ENCODE results near the gene CEP72.
"Not testable (repeated sequence)": the region's sequence is repeated elsewhere in the genome, so short reads cannot be mapped to it uniquely, and the experiment has no call there.

The CEP72 gene

DNA sequence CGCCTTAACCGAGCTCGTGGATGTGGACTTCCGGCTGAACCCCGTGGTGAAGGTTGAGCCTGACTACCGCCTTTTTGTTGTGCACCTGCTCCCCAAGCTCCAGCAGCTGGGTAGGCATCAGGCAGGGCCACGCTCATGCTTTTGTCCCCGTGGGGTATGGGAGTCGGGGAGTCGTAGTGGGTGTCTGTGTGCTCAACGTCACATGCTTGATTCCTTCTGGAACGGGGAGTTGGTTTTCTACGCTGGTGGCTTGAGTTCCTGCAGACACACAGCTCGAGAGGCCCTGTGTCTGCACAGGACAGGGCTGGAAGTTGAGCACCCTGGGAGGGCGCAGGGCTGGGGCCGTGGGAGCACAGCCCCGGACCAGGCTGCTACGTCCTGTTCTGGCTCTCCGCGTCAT, 8.0 kb downstream of the CEP72 start:
- DNase-seq, result no peak

DNA sequence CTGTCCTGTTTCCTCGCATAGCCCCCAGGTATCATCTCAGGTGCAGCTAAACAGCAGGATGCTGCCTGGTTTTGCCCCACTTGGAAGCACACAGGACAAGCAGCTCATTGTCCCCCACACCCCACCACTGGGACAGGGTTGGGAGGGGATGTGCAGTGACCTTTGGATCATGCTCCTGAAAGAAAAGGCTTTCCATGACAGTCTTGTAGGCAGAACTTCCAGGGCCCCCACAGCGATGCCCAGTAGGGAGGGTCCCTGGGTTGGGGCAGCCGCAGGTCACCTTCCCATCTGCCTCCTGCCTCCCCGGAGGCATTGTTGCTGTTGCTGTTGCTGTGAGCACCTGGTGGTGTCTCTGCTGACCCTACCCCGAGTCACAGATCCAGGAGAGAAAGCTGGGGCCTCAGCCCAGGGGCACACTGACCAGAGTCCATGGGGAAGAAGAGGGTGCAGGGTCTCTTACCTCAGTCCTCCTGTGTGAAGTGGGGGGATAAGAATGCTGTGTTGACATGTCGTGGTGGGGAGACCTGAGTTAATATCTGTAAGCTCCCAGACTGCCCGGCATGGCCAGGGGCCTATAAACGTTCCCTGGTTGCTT, 8.5 kb downstream of the CEP72 start:
- DNase-seq, result no peak

DNA sequence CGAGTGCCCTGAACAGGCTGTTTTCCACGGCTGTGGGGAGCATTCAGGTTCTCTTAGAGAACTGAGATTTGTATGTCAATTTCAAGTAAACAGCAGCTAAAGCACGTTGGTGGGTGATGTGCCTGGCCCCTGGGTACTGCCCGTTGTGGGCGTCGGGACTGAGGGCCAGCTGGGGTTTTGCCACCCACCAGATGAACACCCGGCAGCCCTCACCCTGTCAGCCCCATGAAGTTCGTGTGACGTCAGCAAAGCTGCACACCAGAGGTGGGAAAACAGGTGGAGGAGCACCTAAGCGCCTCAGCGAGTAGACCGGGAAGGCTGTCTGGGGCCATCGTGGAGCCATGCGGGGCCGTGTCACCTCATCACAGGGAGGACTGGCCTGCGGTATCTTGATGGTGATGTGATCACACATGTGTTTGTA, 9.2 kb downstream of the CEP72 start:
- DNase-seq, result no peak

DNA sequence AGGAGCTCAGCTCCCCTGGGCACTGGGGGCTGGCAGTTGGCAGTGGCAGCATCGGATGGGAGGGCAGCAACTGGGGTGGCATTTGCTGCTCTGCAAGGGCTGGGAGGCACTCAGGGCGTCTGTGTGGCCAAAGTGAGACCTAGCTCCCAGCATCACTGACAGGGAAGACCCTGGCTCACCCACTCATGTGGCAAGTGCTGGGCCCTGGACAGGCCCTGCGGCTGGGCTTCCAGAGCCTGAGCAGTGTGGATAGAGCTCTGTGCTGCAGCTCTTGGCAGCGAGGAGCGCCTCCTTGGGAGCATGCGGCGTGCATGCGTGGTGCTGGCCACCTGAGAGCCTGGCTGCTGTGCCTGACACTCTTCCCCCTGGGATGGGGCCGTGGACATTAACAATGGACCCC, 10.2 kb downstream of the CEP72 start:
- no peak for DNase-seq

DNA sequence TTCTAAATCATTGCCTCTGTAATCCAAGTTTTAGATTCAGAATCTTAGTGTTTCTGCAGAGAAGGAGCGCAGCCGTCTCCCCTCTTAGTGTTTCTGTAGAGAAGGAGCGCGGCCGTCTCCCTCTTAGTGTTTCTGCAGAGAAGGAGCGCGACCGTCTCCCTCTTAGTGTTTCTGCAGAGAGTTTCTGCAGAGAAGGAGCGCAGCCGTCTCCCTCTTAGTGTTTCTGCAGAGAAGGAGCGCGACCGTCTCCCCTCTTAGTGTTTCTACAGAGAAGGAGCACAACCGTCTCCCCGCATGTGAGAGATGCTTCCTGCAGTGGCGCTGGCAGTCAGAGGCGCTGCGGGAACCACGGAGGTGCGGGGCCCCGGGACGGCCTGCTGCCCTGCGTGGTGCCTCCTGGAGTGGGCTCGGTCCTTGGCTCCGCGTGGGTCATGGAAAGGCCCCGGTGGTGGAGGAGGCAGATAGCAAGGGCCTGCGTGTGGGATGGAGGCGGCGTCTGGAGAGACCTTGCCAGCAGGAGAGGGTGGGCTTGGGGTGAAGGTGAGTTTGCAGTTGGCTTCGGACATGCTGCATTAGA, 10.9 kb downstream of the CEP72 start:
- no peak for DNase-seq

DNA sequence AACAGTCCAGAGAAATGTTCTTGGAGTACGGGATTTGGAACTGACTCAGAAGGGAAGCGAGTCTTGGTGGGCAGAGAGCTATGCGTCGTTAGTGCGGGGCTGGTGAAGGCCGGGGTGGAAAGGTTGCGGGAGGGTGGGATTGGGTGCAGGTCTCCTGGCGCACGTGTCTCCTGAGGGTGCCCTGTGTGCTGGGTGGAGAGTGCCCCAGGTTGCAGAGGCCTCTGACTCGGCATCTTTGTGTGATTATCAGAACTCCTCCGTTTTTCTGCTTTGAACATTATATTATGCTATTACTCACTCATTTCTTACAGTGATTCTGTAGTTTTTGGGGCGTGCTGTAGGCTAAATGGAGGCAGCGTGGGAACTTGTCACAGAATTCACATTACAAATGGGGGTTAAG, 11.4 kb downstream of the CEP72 start:
- no peak for DNase-seq

DNA sequence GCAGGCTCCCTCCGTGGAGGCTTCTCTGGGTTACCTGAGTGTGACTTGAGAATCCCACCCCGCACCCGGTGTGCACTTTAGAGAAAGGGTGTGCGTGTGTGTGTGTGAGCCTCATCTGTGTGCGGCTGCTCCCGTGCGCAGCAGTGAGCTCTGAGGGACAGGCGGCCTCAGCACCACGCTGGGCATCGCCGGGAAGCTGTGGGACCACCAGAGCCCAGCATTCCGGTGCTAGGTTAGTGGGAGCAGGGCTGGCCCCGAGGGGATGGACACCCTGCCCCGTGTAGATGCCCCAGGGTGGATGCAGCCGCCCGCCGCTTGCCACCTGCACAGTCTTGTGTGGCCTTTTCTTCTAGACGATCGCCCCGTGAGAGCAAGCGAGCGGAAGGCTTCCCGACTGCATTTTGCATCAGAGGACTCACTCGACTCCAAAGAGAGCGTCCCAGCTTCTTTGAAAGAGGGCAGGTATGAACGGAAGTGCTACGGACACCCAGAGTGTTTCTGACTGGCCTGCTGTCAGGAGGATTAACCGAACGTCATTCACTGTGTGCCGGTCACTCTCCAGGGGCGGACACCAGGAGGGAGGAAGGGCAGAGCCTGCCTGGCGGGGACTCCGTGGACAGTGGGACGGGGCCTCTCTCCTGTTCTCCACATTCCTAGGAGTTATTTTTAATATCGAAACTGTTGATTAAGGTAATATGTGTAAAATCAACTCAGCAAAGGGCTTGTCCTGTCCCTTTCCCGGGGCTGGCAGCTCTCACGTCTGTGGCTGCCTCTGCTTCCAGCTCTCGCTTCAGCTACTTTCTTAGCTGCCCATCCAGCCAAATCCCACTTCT, 12.2 kb downstream of the CEP72 start:
- DNase-seq, result no peak

DNA sequence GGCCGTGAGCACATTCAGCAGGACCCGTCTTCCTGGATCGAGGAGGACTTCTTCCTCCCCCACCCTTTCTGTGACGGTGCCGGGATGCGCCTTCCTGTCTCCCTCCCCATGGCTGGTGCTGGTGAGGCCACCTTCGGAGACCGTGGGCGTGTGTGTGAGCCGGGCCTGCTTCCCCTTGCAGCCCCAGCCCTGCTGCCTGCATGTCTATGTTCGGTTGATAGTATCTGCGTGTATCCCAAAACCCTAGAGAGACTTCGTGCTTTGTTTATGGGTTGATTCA, 12.8 kb downstream of the CEP72 start:
- no peak for DNase-seq

DNA sequence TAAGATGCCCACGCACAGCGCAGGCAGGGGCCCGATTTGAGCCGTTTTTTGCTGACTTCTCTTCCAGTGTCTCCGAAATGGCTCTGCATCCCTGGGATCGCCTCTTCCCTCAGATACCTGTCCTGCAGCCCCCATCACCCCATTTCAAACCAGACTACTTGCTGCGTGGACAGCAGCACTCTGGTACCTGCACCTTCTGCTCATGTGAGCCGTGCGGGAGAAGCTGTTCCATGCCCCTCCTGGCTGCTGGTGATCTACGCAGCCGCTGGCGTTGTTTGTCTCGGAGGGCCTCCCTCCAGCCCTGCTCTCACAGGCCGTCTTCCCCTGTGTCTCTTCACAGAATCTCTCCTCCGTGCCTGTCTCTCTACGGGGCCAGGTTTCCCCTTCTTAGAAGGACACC, 13.4 kb downstream of the CEP72 start:
- no peak for DNase-seq

DNA sequence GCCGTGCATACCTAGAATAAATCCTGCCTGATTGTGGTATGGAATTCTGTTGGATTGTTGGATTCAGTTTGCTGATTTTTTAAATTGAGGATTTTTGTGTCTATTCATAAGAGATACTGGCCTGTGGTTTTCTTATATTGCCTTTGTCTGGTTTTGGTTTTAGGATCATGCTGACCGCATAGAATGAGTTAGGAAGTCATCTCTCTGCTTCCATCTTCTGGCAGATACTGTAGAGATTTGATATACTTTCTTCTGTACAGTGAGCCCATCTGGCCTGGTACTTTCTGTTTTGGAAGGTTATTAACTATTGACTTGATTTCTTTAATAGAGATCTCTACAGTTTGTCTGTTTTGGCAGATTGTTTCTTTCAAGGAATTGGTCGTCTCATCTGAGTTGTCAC, 14.7 kb downstream of the CEP72 start:
- peak; percentile 12 for DNase-seq

DNA sequence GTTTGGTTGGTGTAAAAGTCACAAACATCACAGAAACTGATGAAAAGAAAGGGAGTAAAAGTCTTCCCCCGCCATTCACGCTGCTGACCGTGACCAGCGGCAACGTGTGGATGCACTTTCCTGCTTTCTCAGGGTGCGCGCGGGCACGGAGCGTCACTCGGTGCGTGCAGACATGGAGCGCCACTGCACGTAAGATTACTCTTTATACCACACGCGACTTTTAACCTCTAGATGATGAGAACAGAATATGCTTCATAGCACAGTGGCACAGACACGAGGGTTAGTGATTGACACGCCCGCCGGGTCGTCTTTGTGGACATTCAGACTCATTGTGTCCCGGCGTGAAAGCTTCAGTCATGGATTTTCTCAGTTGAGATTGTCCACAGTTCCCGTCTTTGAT, 15.7 kb downstream of the CEP72 start:
- DNase-seq, result no peak

DNA sequence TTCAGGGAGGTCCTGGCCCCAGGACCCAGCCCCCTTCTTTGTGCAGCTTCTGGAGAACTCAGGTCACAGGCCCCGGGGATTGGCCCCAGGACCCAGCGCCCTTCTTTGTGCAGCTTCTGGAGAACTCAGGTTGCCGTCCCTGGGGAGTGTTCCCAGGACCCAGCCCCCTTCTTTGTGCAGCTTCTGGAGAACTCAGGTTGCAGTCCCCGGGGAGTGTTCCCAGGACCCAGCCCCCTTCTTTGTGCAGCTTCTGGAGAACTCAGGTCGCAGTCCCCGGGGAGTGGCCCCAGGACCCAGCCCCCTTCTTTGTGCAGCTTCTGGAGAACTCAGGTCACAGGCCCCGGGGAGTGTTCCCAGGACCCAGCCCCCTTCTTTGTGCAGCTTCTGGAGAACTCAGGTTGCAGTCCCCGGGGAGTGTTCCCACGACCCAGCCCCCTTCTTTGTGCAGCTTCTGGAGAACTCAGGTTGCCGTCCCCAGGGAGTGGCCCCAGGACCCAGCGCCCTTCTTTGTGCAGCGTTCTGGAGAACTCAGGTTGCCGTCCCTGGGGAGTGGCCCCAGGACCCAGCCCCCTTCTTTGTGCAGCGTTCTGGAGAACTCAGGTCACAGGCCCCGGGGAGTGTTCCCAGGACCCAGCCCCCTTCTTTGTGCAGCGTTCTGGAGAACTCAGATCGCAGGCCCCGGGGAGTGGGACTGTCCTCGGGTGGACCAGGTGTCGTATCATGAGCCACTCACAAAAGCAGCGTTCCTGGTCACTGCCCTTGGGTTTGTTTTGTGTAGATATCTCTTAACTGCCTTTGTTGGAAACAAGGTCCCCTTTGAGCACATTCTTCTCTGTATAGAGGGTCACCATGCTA, 16.4 kb downstream of the CEP72 start:
- not testable (repeated sequence) for DNase-seq

DNA sequence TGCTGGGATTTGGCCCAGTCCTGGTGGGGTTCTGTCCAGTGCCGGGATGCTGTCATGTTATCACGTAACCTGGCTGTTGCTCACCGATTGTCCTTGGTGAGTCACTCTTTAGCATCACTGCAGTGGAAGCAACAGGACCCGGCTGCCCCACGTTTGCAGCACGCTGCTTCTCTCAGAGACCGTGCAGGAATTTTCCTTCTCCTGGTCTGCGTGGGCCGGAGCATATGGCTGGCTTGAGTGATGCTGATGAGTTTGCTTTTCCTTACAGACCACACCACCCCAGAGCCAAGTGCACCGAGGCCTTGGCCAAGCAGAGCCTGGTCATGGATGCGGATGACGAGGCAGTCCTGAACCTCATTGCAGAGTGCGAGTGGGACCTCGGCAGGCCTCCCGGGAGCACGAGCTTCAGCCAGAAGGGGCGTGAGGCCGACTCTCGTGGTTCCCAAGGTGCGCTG, 21.4 kb downstream of the CEP72 start:
- peak; percentile 16 for DNase-seq

DNA sequence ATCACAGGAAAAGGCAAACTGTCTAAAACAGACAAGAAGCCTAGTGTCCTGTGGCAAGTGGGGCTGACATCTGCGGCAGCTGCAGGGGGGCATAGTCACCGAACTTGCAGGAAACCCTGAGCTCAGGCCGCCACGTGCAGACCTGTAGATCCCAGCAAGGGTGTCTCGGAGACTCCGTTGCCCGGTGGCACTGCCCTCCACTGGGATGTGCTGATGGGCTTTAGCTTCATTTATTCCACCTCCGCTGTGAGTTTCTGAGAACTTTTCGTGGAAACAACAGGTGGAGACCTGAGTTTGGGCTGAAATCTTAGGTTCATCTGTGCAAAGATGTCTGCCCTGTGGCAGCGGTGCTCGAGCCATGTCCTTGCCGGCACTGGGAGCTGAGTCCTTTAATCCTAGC, 22.1 kb downstream of the CEP72 start:
- DNase-seq, result no peak

DNA sequence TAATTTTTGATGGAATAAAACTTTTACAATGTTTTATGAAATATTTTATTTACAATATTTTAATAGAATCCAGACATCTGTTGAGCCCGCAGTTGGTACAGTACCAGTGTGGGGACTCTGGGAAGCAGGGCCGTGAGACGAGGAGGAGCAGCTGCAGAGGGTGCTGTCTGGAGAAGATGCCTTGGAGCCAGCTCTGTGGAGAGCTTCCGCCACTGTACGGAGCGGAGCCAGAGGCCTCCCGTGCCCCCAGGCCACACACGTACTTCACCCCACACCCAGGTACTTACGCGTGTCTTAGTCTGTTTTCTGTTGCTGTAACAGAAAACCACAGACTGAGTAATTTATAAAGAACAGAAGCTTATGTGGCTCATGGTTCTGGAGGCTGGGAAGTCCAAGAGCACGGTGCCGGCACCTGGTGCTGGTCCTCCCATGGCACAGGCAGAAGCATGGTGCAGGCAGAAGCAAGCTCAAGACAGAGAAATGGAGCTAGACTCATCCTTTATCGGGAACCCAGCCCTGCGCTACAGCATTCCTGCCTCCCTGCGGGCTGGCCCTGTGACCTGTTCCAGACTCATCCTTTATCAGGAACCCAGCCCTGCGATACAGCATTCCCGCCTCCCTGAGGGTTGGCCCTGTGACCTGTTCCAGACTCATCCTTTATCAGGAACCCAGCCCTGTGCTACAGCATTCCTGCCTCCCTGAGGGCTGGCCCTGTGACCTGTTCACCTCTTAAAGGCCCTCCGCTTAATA, 23.3 kb downstream of the CEP72 start:
- no peak for DNase-seq

DNA sequence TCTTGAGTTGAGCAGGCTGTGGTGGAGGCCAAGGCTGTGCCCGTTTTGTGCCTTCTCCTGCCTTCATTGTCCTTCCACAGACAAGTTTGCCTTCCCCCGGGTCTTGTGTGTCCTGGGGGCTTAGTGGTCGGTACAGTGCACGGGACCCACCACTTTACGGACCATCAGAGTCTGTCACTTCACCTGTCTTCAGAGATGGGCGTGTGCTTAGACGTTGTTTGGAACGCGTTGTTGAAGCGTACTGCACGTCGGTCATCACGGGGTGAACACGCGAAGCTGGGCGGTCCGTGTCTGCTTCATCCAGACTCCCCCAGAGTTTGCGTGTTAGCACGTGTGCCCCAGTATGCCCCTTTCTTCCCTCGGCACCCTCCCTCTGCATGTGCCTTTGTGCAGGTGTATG, 24.8 kb downstream of the CEP72 start:
- DNase-seq, result no peak

DNA sequence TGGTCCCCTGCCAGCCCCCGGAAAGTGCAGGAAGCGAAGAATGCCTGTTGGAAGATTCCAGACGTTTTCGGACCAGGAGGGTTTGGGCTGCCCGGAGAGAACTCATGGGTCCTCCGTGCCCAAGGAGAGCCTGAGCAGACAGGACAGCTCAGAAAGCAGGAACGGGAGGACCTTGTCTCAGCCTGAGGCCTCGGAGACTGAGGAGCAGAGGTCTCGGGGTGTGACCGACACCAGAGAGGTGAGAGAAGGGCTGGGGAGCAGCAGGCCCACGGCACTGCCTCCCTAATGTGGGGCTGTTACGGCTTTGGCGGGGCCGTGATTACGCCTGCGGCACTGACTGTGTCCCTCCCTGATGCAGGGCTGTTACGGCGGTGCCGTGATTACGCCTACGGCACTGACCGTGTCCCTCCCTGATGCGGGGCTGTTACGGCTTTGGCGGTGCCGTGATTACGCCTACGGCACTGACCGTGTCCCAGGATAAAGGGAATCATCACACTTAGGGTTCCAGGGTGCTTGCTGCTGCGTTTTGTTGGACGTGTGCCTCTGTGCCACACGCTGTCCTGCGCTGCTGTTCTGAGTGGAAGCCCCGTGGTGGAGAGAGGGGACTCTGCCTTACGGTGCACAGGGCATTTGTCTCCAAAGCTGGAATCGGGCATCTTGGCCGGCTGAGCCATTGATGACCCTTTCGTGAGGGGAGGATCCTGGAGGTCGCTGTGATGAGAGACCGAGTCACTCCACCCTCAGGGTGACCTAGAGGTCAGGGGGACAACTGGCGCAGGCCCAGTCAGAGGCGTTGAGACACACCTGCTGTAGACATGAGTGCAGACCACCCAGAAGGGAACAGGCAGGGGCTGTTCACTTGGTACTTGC, 25.7 kb downstream of the CEP72 start:
- DNase-seq, result no peak

DNA sequence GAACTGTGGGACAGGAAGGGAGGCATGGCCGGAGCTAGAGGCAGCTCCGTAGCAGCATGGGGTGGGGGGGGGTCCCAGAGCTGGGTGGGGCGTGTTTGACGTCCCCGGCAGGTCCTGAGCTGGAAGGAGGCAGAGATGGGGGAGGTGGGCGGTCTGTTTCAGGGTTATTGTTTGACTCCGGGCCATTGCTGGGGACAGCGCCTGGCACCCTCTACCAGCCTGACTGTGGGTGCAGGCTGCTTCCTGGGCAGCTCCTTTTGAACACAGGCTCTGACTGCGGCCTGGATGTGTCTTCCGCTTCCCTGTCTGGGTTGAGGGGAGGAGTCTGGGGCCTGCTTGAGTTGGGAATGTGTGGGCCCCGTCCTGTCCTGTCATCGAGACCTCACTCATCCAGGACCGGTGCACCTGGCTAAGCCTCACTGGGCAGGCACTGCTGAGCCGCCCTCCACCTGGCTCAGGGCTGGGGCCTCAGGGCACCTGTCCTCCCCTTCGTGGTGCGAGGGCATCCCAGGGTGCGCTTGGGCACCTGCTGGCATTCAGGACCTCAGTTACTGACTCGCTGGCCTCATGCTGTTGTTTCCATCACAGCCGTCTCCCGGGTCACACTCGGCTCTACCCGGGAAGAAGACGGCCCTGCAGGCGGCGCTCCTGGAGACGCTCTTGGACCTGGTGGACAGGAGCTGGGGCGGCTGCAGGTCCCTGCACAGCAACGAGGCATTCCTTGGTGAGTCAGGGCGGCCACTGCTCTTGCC, 26.5 kb downstream of the CEP72 start:
- DNase-seq, result no peak

DNA sequence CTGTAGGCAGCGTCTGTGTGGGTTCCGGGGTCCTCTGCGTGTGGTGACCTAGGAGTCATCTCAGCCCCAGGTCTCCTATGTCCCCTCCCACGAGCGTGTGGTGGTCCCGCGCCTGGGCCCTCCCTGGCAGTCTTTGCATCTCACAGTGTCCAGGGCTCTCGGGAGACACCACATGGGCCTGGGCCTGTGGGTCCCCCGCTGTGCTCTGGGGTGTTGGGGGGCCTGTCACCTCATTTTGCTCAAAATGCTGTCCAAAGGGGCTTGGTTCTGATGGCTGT, 27.1 kb downstream of the CEP72 start:
- DNase-seq, result no peak

DNA sequence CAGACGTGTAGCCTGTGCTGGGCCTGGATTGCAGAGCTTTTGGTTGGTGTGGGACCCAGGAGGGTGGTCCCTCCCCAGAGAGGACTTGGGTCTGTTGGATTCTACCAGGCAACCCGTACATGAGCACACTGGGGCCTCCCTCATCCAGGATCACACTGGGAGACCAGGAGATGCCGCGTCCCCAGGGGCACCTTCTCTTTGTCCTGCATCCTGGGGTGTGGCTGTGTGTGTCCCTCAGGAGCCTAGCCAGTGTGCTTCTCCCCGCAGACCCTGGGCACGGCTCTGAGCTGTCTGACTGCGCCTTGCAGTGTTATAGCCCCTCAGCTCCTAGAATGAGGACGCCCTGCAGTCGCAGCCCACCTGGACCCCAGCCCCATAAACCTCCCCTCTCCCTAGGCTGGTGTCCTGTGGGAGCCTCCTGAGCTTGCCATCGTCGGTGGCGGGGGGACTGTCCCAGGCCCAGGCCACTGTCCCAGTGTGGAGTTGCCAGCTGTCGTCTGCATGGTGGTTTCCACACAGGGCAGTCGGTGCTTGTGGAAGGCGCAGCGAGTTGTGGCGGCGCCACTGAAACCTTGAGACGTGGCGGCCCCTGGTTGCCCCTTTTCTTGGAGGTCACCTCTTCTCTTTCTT, 27.6 kb downstream of the CEP72 start:
- DNase-seq, result no peak

Data from hematopoietic multipotent progenitor cell treated with erythropoietin and hydrocortisone succinate and interleukin-3 and kit ligand, for 4 days (in vitro differentiated cells).